Measurements from ENCODE around the gene CDC42EP4.

Gene CDC42EP4

DNA sequence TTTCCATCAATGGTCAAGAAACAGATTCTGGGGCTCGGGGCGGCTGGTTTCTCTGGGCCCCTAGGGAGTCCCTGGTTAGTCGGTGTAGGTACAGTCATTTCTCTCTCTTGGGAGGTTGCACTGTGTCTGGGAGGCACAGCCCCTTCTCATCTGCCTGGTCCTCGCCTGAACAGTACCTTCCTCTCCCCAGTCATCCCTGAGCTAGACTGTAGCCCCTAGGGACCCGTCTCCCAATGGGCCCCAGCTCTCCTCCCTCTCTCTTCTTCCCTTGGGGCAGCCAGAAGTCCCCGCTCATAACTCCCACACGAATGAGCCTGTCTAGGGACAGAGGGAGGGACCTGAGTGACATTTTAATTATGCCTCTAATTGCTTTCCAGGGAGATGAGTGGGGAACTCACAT is 29.9 kb downstream of the CDC42EP4 start:
- in situ Hi-C loops (cut with HindIII; ENCODE audit: low pct_ligation_motif_present, low sequenced_read_pairs), result no loop called here
- no peak for DNase-seq
- no peak overlapping the region for H3K27ac ChIP-seq
- no peak overlapping the region for H3K4me3 ChIP-seq (ENCODE audit: low read depth, low read length)
- no peaks in the 10 kb centered on the region for H3K27me3 ChIP-seq (replicated peaks)
- TF ChIP-seq, protein P1, sequence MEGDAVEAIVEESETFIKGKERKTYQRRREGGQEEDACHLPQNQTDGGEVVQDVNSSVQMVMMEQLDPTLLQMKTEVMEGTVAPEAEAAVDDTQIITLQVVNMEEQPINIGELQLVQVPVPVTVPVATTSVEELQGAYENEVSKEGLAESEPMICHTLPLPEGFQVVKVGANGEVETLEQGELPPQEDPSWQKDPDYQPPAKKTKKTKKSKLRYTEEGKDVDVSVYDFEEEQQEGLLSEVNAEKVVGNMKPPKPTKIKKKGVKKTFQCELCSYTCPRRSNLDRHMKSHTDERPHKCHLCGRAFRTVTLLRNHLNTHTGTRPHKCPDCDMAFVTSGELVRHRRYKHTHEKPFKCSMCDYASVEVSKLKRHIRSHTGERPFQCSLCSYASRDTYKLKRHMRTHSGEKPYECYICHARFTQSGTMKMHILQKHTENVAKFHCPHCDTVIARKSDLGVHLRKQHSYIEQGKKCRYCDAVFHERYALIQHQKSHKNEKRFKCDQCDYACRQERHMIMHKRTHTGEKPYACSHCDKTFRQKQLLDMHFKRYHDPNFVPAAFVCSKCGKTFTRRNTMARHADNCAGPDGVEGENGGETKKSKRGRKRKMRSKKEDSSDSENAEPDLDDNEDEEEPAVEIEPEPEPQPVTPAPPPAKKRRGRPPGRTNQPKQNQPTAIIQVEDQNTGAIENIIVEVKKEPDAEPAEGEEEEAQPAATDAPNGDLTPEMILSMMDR (IDR thresholded peaks at IDR 0.05; ENCODE audit: low read depth, low read length, missing control alignments), result no peak
- H3K36me3 ChIP-seq (replicated peaks), result peaks cover 14% of the 10 kb centered on the region

DNA sequence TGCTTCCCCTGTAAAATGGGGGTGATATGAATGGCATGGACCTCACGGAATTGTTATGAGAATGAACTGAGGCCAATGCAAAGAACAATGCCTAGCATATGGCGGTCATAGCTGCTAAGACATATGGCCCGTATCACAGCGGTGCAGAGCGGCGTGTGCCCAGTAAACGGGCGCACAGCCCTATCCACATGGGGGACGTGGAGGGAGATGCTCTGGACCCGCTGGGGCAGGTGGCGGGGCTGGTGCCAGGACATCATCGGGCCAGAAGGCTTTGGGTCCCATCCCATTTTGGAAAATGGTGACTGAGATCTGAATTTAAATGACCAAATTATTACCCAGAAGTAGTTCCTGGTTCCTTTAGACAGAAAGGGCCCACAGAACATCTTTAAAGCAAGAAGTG is 31.6 kb downstream of the CDC42EP4 start:
- Histone ChIP-seq H3K27me3 (replicated peaks) (no peaks in the 10 kb centered on the region), H3K36me3 (replicated peaks) (peaks cover 3% of the 10 kb centered on the region), H3K4me3 (ENCODE audit: low read depth, low read length) (no peak overlapping the region), H3K27ac (no peak overlapping the region)
- no peak for DNase-seq
- TF ChIP-seq, protein P1 (IDR thresholded peaks at IDR 0.05; ENCODE audit: low read depth, low read length, missing control alignments), result no peak
- in situ Hi-C loops (cut with HindIII; ENCODE audit: low pct_ligation_motif_present, low sequenced_read_pairs), result no loop called here

DNA sequence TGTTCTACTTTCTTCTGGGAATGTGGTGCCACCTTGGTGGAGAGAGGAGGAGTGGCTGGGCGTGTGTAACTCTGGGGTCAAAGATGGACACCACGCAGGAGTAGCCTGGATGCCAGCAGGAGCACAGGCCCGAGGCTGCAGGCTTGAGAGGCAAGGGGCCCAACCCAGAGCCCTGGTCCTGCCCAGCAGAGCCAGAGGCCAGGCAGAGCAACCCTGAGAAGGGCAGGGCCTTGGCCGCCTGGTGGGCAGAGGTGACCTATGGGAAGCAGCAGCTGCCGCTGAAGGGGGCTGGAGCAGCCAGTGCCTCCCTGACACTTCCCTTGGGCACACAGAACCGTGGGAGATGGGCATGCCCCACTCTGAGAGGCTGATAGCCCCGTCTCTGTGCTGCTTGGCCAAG is 32.1 kb downstream of the CDC42EP4 start:
- no peak for DNase-seq
- Histone ChIP-seq H3K4me3 (ENCODE audit: low read depth, low read length) (no peak overlapping the region), H3K36me3 (replicated peaks) (no peaks in the 10 kb centered on the region), H3K27me3 (replicated peaks) (no peaks in the 10 kb centered on the region), H3K27ac (no peak overlapping the region)
- TF ChIP-seq, protein P1 (IDR thresholded peaks at IDR 0.05; ENCODE audit: low read depth, low read length, missing control alignments), result no peak
- in situ Hi-C loops (cut with HindIII; ENCODE audit: low pct_ligation_motif_present, low sequenced_read_pairs), result no loop called here

DNA sequence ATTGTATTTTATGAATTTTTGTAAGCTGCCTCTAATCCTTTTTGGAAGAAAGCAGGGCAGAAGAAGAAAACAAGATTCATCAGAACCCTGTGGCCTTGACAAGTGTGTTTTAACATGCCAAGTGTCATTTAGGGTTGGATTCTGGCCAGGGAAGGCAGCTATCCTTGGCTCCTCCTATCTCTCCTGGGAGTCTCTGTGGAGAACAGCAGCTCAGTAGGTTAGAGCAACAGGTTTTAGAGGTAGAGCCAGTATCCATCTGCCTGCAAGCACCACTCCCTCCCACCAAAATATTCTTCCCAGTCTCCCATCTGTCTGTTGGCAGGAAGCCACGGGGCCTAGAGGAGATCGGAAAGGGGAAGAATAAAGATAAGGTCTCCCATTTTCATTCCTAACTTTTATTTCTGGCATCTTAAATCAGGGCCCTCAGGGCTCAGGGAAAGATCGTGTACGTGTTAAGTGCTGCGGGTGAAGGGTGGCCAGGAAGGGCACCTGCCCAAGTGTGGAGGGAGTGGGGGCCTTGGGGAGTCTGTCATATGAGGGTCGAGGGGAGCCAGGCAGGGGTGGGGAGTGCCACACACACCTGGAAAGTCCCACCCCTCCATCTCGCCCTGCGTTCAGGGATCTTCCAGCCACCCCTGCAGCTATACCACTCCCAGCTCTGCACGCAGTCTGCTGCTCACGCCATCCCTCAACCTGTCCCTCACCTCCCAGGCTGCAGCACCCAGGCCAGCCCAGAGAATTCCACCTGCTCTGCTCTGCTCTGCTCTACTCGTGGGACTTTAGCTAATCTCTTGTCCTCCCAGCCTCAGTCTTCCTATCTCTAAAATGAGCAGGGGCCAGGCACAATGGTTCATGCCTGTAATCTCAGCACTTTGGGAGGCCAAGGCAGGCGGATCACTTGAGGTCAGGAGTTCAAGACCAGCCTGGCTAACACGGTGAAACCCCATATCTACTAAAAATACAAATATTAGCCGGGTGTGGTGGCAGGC is 33.0 kb downstream of the CDC42EP4 start:
- TF ChIP-seq, protein P1 (IDR thresholded peaks at IDR 0.05; ENCODE audit: low read depth, low read length, missing control alignments), result no peak
- H3K27me3 ChIP-seq (replicated peaks), result no peaks in the 10 kb centered on the region
- H3K4me3 ChIP-seq (ENCODE audit: low read depth, low read length), result no peak overlapping the region
- in situ Hi-C loops (cut with HindIII; ENCODE audit: low pct_ligation_motif_present, low sequenced_read_pairs), result no loop called here
- H3K27ac ChIP-seq, result no peak overlapping the region
- DNase-seq, result no peak
- H3K36me3 ChIP-seq (replicated peaks), result no peaks in the 10 kb centered on the region

DNA sequence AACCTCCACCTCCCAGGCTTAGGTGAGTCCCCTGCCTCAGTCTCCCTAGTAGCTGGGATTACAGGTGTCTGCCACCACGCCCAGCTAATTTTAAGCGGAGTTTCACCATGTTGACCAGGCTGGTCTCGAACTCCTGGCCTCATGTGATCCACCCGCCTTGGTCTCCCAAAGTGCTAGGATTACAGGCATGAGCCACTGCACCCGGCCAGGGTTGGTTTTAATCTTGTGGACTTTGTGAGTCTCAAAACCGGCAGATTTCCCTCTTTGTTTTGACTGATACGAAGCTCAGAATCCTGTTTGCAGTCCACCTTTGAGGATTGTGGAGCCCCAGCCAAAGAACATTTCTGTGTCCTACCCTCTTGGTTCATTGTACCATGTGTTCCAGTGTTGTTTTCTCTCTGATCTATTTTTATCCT is 33.7 kb downstream of the CDC42EP4 start:
- Histone ChIP-seq H3K27me3 (replicated peaks) (no peaks in the 10 kb centered on the region), H3K36me3 (replicated peaks) (no peaks in the 10 kb centered on the region), H3K4me3 (ENCODE audit: low read depth, low read length) (no peak overlapping the region), H3K27ac (no peak overlapping the region)
- no peak for DNase-seq
- TF ChIP-seq, protein P1 (IDR thresholded peaks at IDR 0.05; ENCODE audit: low read depth, low read length, missing control alignments), result no peak
- in situ Hi-C loops (cut with HindIII; ENCODE audit: low pct_ligation_motif_present, low sequenced_read_pairs), result no loop called here
